A549 treated with CpdA at 1 μM for 4 hours (cell line): Measurements from ENCODE around the gene DBP. TPM values are rescaled to one million over a fixed set of nuclear protein-coding genes. Genes with fewer than 3 reads are reported as not detected.

ENCODE experiments used
- total RNA-seq: library from RNA; stranded (reverse); fragments of 200-300 nt; extraction: Qiagen RNA extraction; gene quantifications from 5 replicates; pipeline ENCODE4 v1.2.3, GENCODE V29; 2022; ENCODE audit warnings: low read depth

DBP gene
- 1.4 to 3.5 TPM (median 2.5 TPM) in 5 replicates for total RNA-seq

GRCh38 chr19:48636859-48637448 is at the start of gene DBP:
TSS of gene DBP (minus strand) at chr19:48637379. CDS start at chr19:48636994, 385 bp downstream.

GRCh38 chr19:48672994-48673393 is 35.8 kb upstream of the DBP start, which contains the start of gene NTN5:
TSS of gene NTN5 (minus strand) at chr19:48673017. CDS start at chr19:48670986, 2,031 bp downstream.

GRCh38 chr19:48646001-48646721 is 9.0 kb upstream of the DBP start, which contains the start of gene CA11:
TSS of gene CA11 (minus strand) at chr19:48646187. CDS start at chr19:48645632, 555 bp downstream.

GRCh38 chr19:48618916-48619691 is 18.1 kb downstream of the DBP start, which contains the start of the genes RPL18 and SPHK2:
TSS of gene RPL18 (minus strand) at chr19:48619178. CDS start at chr19:48619143, 35 bp downstream.
TSS of gene SPHK2 (plus strand) at chr19:48619506. CDS start at chr19:48620515, 1,009 bp downstream.

GRCh38 chr19:48614436-48615230 is 22.5 kb downstream of the DBP start, which contains the start of gene FAM83E:
TSS of gene FAM83E (minus strand) at chr19:48615076. CDS start at chr19:48613372, 1,704 bp downstream.

GRCh38 chr19:48606463-48607358 is 30.5 kb downstream of the DBP start, which contains the start of gene SPACA4:
TSS of gene SPACA4 (plus strand) at chr19:48606742. CDS start at chr19:48606979, 237 bp downstream.

Other genes starting within 250 kb of the DBP start
- gene KDELR1, start 245.8 kb downstream of the DBP start, total RNA-seq: 379 to 446 TPM (median 415 TPM) in 5 replicates
- gene GRIN2D, start 243.7 kb downstream of the DBP start, total RNA-seq: 7.2 to 10.9 TPM (median 9.5 TPM) in 5 replicates
- gene GRWD1, start 191.4 kb downstream of the DBP start, total RNA-seq: 101 to 132 TPM (median 125 TPM) in 5 replicates
- gene KCNJ14, start 181.8 kb downstream of the DBP start, total RNA-seq: 1.4 to 2.0 TPM (median 1.6 TPM) in 5 replicates
- gene CYTH2, start 168.0 kb downstream of the DBP start, total RNA-seq: 48.9 to 61.7 TPM (median 55.6 TPM) in 5 replicates
- 2.7 to 4.7 TPM (median 4.4 TPM) in 5 replicates for gene LMTK3, start 125.5 kb downstream of the DBP start, total RNA-seq
- gene SULT2B1, start 85.2 kb downstream of the DBP start, total RNA-seq: 12.3 to 17.8 TPM (median 15.5 TPM) in 5 replicates
- 0.07 TPM in 1 of 5 replicates, not detected in the others for gene SPACA4, start 30.6 kb downstream of the DBP start, total RNA-seq
- 0.13 to 0.66 TPM (median 0.17 TPM) in 4 of 5 replicates, not detected in the other for gene FAM83E, start 22.3 kb downstream of the DBP start, total RNA-seq
- gene RPL18, start 18.2 kb downstream of the DBP start, total RNA-seq: 3,161 to 3,592 TPM (median 3,413 TPM) in 5 replicates
- gene SPHK2, start 17.9 kb downstream of the DBP start, total RNA-seq: 10.2 to 19.0 TPM (median 17.9 TPM) in 5 replicates
- gene CA11, start 8.8 kb upstream of the DBP start, total RNA-seq: 8.7 to 12.3 TPM (median 9.7 TPM) in 5 replicates
- 0.10 to 0.25 TPM (median 0.20 TPM) in 4 of 5 replicates, not detected in the other for gene NTN5, start 35.6 kb upstream of the DBP start, total RNA-seq
- gene FUT2, start 58.6 kb upstream of the DBP start, total RNA-seq: not detected in 5 replicates
- gene MAMSTR, start 82.3 kb upstream of the DBP start, total RNA-seq: 0.35 to 0.71 TPM (median 0.51 TPM) in 5 replicates
- gene RASIP1, start 103.2 kb upstream of the DBP start, total RNA-seq: 0.35 to 0.87 TPM (median 0.43 TPM) in 5 replicates
- not detected in 5 replicates for gene IZUMO1, start 109.5 kb upstream of the DBP start, total RNA-seq
- gene FUT1, start 115.3 kb upstream of the DBP start, total RNA-seq: 0.07 to 0.09 TPM (median 0.07 TPM) in 4 of 5 replicates, not detected in the other
- gene FGF21, start 118.1 kb upstream of the DBP start, total RNA-seq: 0.08 TPM in 1 of 5 replicates, not detected in the others
- 50.8 to 60.8 TPM (median 56.6 TPM) in 5 replicates for gene BCAT2, start 173.7 kb upstream of the DBP start, total RNA-seq
- gene HSD17B14, start 199.1 kb upstream of the DBP start, total RNA-seq: 13.8 to 16.7 TPM (median 14.3 TPM) in 5 replicates
- gene PLEKHA4, start 231.2 kb upstream of the DBP start, total RNA-seq: 1.5 to 3.4 TPM (median 2.2 TPM) in 5 replicates
- 94.1 to 157 TPM (median 116 TPM) in 5 replicates for gene PPP1R15A, start 235.0 kb upstream of the DBP start, total RNA-seq